NCI-H526 treated with DMSO at 0.1 percent for 48 hours (cell line): Measurements from ENCODE around the gene BMERB1.
"Not testable (repeated sequence)": the region's sequence is repeated elsewhere in the genome, so short reads cannot be mapped to it uniquely, and the experiment has no call there.

Source experiments
- DNase-seq: peaks from one replicate; lab custom pipeline; 2025; lab: John Stamatoyannopoulos, UW

Gene BMERB1

DNA sequence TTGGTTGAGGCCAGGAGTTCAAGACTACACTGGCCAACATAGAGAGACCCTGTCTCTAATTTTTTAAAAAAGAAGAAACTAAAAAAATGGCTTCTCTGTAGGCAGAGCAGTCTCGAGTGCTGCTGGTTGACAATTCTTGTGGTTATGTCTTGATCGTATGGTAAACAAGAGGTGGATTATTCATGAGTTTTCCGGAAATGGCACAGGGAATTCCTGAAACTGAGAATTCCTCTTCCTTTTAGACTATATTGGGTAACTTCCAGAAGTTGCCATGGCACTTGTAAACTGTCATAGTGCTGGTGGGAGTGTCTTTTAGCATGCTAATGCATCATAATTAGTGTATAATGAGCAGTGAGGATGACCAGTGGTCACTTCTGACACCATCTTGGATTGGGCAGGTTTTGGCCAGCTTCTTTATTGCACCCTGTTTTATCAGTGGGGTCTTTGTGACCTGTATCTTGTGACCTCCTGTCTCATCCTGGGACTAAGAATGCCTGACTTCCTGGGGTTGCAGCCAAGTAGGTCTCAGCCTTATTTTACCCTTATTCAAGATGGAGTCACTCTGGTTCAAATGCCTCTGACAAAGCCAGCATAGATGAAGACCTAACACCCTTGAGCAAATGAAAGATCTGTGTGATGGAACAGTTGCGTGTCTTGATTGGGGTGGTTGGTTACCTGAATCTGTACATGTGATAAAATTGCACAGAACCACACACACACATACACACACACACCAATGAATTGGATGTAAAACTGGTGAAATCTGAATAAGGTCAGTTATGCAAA is 30.2 kb downstream of the BMERB1 start:
- DNase-seq = no peak

DNA sequence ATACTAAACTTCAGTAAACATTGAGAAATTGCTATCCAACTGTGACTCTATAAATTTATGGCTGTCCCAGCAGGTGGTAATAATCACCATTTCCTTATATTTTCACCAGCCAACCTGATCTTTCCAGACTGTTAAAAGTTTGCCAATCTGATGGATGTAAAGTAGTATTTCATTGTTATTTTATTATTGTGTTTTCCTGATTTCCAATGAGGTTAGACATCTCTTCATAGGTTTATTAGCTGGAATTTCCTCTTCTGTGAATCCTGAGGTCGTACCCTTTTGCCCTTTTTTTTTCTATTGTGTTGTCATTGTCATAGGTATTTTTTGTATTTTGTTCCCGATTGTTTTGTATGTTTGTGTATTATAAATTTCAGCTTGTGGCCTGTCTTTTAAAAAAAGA is 31.7 kb downstream of the BMERB1 start:
- no peak for DNase-seq

DNA sequence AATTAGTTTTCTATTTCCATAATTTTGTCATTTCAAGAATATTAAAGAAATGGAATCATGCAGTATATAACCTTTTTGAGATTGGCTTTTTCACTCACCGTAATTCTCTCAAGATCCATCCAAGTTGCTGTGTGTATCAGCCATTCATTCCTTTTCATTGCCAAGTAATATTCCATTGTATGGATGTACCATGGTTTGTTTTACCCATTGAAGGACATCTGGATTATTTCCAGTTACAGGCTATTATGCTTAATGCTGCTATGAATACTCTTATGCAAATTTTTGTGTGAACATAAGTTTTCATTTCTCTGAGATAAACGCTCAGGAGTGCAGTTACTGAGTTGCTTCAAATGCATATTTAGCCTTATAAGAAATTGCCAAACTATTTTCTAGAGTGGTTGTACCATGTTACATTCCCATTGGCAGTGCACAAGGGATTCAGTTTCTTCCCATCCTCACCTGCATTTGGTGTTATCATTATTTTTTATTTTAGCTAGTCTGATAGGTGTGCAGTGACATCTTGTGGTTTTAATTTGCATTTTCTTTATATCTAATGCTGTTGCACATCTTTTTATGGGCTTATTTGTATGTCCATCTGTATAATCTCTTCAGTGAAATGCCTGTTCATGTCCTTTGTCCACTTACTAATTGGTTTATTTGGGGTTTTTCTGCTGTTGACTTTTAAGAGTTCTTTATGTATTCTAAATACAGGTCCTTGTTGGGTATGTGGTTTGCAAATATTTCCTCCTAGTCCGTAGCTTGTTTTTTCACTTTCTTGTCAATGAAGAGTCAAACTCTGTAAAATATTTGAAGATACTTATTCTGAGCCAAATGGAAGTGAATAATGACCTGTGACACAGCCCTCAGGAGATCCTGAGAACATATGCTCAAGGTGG is 32.7 kb downstream of the BMERB1 start:
- DNase-seq = peak; percentile 45

DNA sequence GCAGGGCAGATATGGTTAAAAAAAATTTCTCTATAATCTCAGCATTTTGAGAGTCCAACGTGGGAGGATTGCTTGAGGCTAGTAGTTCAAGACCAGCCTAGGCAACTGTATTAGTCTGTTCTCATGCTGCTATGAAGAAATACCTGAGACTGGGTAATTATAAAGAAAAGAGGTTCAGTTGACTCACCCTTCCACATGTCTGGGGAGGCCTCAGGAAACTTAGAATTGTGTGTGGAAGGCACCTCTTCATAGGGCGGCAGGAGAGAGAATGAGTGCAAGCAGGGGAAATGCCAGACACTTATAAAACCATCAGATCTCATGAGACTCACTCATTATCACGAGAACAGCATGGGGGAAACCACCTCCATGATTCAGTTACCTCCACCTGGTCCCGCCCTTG is 42.6 kb downstream of the BMERB1 start:
- not testable (repeated sequence) for DNase-seq

DNA sequence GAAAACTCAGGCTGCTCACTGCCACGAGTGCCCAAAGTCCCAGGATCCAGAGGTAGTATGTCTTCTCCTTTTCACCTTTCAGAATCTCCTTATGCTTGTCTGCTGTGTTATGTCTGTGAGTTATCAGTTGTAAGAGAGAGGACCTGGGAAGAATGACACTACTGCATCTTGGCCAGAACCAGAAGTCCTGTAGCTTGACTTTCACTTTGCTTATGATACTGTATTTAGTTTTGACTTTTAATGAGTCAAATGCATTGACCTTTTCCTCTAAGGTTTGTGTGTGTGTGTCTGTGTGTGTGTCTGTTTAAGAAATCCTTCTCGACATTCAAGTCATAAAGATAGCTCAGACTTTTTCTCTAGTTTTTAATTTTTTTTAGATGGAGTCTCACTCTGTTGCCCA is 43.4 kb downstream of the BMERB1 start:
- DNase-seq = no peak

DNA sequence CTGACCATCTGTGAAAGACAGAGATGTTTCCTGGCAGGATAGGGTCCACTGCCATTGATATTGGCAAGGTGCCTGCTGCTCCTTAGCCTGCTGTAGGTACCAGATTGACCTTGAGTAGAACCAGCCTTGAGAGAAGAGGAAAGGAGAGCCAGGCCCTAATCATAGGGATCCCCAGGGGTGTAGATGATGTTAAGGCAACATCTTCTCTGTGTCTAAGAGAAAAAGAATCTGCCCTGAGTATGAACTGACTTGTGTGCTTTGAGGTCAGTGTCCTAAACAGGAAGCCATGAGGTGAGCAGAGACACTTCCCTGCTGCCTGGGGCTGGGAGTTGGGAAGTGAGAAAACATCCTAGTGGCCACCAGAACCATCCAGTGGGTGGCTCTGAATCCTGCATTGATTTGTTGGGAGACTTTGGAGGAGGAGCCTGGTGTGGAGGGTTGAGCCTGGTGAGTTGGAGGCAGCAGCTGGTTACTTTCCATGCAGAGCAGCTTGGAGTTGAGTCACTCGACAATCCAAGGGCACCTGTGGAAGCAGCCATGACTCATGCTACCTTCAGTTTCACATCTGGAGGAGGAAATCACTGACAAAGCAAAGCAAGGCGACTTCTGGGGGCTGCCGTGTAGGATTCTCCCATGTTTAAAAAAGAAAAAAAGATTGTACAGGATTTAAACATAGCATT is 47.8 kb downstream of the BMERB1 start:
- no peak for DNase-seq

DNA sequence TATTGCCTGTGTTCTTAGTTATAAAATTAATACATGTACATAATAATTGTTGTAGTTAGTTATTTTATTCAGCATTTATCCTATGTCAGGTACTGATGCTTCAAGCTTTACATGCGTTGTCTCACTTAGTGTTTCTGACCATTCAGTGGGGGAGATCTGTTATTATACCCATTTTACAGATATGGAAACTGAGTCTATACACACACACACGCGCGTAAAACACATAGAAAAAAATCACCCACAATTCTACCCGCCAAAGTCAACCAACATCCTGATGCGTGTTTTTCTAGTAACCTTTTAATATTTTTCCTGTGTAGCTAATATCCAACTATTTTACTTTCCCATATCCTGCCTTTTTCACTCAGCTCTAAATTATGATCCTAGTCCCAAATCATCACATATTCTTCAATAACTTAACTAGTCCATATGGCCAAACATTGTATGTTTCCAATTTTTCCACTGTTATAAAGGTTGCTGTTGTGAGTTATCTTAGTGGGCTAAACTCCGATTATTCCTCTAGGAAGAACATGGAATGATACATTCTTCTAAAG is 48.4 kb downstream of the BMERB1 start:
- no peak for DNase-seq

DNA sequence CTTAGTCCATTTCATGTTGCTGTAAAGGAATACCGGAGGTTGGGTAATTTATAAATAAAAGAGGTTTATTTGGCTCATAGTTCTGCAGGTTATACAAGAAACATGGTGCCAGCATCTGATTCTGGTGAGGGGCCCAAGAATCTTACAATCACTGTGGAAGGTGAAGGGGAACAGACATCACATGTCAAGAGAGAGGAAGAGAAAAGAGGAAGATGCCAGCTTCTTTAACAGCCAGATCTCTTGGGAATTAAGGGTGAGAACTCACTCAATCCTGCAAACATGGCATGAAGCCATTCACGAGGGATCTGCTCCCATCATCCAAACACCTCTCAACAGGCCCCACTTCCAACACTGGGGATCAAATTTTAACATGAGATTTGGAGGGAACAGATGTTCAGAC is 49.5 kb downstream of the BMERB1 start:
- no peak for DNase-seq

DNA sequence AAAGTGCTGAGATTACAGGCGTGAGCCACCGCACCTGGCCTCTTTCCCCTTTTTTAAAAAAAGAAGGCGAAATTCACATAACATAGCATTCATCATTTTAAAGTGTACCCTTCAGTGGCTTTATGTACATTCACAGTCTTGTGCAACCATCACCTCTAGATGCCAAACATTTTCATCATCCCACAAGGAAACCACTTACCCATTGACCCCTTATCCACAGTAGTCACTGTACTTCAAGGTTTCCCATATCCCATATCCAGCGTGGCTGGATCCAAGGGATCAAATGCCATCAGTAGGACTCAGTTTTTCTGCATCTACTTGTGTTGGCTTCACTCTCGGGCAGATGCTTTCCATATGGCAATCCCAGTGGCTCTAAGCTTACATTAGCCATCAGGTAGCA is 50.3 kb downstream of the BMERB1 start:
- no peak for DNase-seq

DNA sequence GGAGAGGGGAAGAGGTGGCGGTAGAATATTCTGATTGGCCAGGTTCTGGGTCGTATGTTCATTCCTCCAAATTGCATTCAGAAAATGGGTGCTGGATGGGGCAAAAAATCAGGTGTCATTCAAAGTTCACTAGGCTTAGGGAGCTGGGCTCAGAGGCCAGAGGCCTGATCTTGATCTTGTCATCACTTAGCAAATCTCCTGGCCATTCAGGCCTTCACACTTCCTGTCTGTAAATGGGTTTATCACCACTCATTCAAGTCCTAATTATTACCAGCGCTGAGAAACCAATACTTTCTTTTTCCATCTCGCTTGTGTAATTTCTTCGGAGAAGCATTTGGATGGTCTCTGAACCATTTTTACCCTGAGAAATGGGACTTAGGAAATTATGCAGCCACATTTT is 50.8 kb downstream of the BMERB1 start:
- DNase-seq = no peak

DNA sequence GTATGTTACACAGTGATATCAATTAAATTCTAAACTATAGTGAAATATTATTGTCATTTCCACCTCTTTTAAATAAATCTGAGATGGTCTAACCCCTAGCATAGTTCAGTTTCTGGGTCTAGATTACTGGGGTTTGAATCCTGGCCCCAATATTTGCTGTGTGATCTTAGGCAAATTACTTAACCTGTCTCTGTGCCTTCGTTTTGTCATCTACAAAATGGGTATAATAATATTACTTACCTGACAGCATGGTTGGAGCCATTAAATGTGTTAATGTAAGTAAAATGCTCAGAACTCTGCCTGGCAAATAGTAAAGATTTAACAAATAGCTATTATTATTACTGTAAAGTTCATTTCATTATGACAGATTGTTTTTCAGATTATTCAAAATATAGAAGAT is 52.3 kb downstream of the BMERB1 start:
- DNase-seq = no peak

DNA sequence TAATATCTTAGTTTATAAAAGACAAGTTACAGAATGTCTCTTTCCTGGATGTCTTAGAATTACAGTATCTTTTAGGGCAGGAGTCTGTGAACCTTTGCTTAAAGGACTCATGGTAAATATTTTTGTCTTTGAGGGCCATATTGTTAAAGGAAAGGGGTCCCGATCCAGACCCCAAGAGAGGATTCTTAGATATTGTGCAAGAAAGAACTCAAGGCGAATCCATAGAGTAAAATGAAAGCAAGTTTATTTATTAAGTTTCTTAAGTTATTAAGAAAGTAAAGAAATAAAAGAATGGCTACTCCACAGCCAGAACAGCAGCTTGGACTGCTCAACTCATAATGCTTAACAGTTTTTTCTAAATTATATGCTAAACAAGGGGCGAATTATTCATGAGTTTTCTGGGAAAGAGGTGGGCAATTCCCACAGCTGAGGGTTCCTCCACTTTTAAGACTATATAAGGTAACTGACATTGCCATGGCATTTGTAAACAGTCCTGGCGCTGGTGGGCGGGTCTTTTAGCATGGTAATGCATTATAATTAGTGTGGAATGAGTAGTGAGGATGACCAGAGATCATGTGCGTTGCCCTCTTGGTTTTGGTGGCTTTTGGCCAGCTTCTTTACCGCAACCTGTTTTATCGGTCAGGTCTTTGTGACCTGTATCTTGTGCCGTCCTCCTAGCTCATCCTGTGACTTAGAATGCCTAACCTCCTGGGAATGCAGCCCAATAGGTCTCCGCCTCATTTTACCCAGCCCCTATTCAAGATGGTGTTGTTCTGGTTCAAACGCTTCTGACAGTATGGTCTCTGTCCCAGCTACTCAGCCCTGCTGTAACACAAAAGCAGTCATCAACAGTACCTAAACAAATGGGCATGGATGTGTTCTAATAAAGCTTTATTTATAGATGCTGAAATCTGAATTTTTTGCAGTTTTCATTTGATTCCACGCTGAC is 53.2 kb downstream of the BMERB1 start:
- DNase-seq = no peak

DNA sequence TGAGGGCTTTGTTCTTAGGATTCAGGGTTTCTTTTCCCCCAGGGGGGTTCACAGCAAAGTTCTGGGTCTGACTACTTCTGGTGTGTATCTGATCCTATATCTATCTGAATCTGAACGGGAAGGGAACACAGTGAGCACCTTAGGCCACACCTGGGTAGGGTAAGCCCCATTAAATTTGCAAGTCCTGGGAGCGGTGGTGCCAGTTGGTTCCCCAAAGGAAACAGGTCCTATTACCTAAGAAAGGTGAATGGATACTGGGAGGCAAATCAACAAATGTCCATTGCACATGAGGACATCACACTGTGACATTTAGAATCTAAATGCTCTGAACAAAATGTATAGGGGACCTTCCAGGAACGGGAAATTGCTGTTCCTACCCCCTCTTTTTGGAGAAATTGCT is 54.6 kb downstream of the BMERB1 start:
- DNase-seq = no peak

DNA sequence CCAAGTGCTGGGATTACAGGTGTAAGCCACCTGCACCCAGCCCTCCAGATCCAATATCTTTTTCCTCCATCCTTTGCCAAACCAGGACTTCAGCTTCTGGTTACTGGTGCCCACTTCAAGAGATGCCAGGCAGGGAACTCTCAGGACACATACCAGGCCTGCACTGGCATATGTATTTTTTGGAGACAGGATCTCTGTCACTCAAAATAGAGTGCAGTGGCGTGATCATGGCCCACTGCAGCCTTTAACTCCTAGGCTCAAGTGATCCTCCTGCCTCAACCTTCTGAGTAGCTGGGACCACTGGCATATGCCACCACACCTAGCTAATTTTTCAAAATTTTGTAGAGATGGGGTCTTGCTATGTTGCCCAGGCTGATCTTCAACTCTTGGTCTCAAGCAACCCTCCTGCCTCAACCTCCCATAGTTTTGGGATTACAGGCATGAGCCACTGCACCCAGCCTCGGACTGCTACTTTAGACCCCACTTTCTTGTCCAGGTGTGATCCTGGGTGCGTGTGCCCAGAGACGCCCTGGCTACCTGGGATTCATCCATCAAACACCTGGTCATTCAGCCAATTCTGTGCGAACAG is 55.8 kb downstream of the BMERB1 start:
- DNase-seq = no peak

DNA sequence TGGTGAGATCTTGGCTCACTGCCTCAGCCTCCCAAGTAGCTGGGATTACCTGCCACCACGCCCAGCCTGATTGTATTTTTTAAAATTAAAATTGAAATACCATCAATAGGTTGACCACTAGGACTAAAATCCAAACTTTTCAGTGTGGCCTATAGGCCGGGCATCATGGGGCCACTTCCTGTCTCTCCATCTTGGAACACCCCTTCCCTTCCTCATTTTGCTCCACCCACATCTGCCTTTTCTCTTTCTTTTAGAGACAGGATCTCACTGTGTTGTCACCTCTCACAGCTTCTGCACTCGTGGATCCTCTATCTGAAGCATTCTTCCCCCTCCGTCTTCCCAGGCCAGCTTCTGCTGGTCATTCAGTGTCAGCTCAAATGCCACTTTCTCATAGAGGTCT is 57.0 kb downstream of the BMERB1 start:
- no peak for DNase-seq

DNA sequence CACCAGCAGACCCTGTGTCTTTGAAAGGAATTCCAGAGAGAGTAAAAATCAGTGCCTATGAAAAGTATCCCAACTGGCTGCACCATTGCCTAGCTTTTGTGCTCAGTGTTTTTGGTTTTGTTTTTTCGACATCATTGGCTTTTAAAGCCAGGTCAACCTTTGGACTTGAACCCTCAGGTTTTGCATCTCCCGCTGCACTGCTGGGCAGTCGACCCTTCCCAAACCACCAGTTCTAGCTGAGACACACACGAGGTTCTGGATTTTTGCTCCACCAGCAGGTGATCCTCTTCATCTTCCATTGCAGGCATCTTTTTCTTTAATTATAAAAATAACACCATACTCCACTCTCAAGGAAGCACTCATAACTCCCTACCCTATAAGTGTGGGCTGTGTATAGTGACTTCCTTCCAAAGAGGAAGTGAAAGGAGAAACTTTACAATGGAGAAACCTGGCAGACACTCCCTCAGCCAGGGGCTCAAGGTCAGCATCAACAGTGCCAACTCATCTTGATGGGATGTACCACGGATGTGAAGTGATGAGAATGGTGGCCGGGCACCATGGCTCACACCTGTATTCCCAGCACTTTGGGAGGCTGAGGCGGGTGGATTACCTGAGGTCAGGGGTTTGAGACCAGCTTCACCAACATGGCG is 57.8 kb downstream of the BMERB1 start:
- no peak for DNase-seq

DNA sequence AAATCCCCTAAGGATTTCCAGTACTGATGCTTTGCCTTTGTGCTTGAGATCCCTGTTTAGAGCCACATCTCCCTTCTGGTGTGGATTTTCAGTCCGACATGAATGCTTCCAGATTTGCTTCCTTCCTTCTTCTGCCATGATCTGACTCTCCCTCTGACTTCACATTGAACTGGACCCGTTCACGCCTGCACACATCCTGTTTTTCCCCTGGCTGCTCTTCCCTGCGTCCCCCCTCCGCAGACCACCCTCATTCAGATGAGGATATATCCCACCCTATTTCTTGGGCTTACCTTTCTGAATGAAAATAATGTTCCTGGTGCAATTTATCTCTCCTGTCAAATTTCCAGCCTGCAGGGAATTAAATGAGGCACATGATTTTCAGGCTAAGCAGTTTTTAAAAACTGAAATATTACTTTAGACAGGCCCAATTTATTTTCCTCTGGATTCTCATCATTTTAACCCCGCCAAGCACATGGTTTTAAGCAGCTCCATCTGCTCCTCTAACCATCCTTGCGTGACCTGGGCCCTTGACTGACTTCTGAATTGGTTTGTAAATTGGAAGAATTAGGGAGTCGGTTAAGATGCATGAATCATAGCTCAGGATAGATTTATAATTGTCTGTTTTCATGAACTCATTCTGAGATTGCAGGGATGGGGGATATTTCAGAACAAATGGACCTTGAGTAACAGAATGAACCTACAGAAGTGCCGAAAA is 59.2 kb downstream of the BMERB1 start:
- DNase-seq = no peak

DNA sequence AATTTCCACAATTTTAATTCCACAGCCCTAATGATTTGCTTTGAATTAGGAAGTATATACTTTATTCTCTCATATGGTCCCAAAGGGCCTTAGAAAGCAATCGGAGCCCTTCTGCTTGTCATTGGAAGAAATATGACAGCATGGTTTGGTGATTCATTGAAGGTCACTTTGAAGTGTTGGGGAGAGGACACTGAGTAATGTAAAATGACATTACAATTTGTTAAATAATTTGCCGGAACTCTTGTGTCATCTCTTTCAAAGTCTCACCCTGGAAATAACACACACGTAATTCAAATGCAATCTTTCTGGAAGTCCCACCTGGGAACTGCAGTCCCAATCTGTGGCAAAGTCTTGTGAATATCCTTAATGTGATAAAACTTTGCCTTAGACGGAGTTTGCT is 59.8 kb downstream of the BMERB1 start:
- no peak for DNase-seq

DNA sequence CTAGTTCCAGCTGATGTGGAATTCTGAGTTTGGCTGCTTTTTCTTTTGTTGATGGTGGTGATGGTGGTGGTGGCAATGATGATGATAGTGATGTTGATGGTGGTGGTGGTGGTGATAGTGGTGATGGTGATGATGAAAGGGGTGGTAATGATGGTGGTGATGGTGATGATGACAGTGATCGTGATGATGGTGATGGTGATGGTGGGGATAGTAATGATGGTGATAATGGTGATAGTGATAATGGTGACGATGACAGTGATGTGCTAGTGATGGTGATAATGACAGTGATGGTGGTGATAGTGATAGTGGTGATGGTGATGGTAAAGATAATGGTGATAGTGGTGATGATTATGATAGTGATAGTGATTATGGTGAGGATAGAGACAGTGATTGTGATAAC is 61.5 kb downstream of the BMERB1 start:
- DNase-seq = no peak
